GM19193 (cell line): Measurements from ENCODE around the gene TEP1.

Experiments used
- POLR2A ChIP-seq: IDR thresholded peaks from 4 replicates; pipeline ENCODE4 v1.6.1; 2011; ENCODE audit not compliant: insufficient read depth, insufficient read length; ENCODE audit errors: extremely low read depth

Gene TEP1

GRCh38 chr14:20341646-20342045 is 71.7 kb downstream of the TEP1 start:
- TF ChIP-seq POLR2A, result no peak

- no peak for TF ChIP-seq POLR2A
Measured at GRCh38 chr14:20334017-20334416, 79.3 kb downstream of the TEP1 start.

- no peak for TF ChIP-seq POLR2A
Measured at GRCh38 chr14:20333494-20333841, 79.8 kb downstream of the TEP1 start.

GRCh38 chr14:20332788-20333493 is 80.4 kb downstream of the TEP1 start, which contains the start of gene CCNB1IP1:
Gene CCNB1IP1, minus strand, starts transcription at chr14:20333279. Its CDS starts 16,756 bp downstream, at chr14:20316523.
- TF ChIP-seq POLR2A, result peak; percentile 66

GRCh38 chr14:20332431-20332787 is 80.9 kb downstream of the TEP1 start:
- TF ChIP-seq POLR2A, result no peak

- TF ChIP-seq POLR2A, result no peak
Measured at GRCh38 chr14:20331053-20331613, 82.2 kb downstream of the TEP1 start.

- TF ChIP-seq POLR2A, result no peak
Measured at GRCh38 chr14:20329355-20329754, 83.9 kb downstream of the TEP1 start.

GRCh38 chr14:20328705-20329104 is 84.6 kb downstream of the TEP1 start:
- TF ChIP-seq POLR2A, result no peak

GRCh38 chr14:20327005-20327869 is 86.1 kb downstream of the TEP1 start:
- TF ChIP-seq POLR2A, result no peak

- TF ChIP-seq POLR2A, result no peak
Measured at GRCh38 chr14:20317720-20318119, 95.6 kb downstream of the TEP1 start.
